Keratinocyte (primary cell): ENCODE data around the gene NPPA.

Experiments used
- CTCF ChIP-seq, 3 experiments: IDR thresholded peaks in 1 of 3; conservative IDR thresholded peaks in 1 of 3; optimal IDR thresholded peaks in 1 of 3; 2 replicates in 2 of 3; 3 replicates in 1 of 3; pipeline versions ENCODE3 to v1.5.1; 2011; ENCODE audit warnings: low read length in 3 of 3, mild to moderate bottlenecking in 3 of 3, moderate library complexity in 2 of 3, control low read depth in 1 of 3, inconsistent platforms in 1 of 3; ENCODE audit not compliant: insufficient read depth in 2 of 3; ENCODE audit errors: extremely low read depth in 1 of 3
- EZH2 ChIP-seq: IDR thresholded peaks from one replicate; pipeline ENCODE4 v1.6.1; 2012; ENCODE audit warnings: inconsistent platforms, mild to moderate bottlenecking, low read length, moderate library complexity

GRCh38 chr1:11868331-11868980 lies 20.9 kb upstream of the NPPA start:
- TF ChIP-seq EZH2: no peak
- no peak for TF ChIP-seq CTCF (optimal IDR thresholded peaks at IDR 0.05 in 1 of 3, IDR thresholded peaks at IDR 0.05 in 1 of 3, conservative IDR thresholded peaks at IDR 0.05 in 1 of 3; ENCODE audit: extremely low read depth in 1 of 3, insufficient read depth in 2 of 3, low read length in 3 of 3)
